Measurements from ENCODE around the gene DNMBP.
"Not testable (repeated sequence)": the region's sequence is repeated elsewhere in the genome, so short reads cannot be mapped to it uniquely, and the experiment has no call there.

DNMBP gene

DNA sequence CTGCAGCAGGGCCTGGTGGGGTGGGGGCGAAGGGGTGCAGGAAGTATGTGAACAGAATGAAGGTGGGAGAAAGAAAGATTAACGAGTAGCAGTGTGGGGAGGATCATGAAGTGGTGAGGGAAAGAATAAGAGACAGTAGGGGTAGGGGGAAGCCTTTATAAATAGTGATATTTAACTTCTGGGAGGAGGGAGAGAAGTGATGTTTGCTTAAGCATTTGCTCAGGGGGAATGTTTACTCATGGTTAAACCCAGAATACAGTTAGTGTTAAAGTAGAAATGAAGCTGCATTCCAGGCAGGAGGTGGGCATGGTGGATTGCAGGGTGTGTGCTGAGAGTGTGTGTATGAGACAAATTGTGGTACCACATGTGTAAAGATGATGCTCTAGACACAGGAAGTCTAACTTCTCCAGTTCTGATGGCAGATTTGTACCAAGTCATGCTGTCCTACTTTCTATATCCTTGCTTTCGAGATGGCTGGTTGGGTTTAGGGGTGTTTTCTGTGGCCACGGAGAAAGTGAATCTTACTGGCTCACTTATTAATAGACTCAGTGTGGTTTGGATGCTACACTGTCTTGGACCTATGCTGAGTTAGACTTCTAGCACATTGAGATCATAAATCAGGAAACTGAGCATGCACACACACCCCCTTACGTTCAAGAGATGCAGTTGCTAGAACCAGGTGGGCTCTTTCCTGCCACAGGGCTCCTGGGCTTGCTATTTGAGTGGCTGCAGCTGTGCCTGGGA is 10.6 kb upstream of the DNMBP start:
- no peak for DNase-seq (ENCODE audit: low read depth)

DNA sequence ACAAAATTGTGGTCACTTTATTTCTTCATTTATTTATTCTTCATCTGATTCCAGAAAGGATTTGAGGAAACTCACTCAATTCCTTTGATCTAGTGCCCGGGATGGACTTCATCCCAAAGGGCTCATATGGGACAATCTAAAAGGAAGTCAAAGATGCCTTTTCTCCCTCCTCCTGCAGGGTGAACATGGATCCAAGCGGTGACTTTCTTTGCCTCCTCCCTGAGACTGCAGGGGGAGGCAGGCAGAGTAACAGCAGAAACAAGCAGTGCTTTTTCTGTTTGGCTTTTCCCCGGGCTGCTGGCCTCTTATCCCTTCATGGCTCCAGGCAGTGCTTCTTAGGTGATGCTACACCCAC is 10.0 kb upstream of the DNMBP start:
- no peak for DNase-seq (ENCODE audit: low read depth)

DNA sequence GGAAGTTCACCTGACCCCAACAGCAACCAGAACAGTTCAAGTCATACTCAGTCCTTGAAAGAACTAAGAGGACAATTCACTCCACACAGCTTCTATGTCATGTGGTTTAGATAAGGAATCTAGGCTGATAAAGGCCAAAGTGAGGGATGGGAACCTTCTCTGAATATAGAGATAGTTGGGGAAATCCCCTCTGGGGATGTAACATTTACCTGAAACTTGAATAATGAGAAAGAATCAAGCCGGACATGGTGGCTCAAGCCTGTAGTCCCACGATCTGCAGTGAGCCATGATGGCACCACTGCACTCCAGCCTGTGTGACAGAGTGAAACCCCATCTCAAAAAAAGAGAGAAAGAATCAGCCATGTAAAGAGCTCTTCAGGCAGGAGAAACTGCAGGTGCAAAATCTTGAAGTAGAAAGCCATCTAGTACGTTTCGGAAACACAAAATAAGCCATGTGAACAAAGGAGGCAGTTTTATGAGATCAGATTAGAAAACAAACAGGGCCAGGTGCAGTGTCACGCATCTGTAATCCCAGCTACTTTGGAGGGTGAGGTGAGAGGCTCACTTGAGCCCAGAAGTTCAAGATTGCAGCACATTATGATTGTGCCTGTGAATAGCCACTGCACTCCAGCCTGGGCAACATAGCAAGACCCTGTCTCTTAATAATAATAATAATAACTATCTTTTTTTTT is 4.5 kb upstream of the DNMBP start:
- DNase-seq (ENCODE audit: low read depth): no peak

GRCh38 chr10:100013621-100014020 is 3.9 kb upstream of the DNMBP start:
- no peak for DNase-seq (ENCODE audit: low read depth)

- not testable (repeated sequence) for DNase-seq (ENCODE audit: low read depth)
These were observed 2.2 kb upstream of the DNMBP start for GRCh38 chr10:100011906-100012305.

DNA sequence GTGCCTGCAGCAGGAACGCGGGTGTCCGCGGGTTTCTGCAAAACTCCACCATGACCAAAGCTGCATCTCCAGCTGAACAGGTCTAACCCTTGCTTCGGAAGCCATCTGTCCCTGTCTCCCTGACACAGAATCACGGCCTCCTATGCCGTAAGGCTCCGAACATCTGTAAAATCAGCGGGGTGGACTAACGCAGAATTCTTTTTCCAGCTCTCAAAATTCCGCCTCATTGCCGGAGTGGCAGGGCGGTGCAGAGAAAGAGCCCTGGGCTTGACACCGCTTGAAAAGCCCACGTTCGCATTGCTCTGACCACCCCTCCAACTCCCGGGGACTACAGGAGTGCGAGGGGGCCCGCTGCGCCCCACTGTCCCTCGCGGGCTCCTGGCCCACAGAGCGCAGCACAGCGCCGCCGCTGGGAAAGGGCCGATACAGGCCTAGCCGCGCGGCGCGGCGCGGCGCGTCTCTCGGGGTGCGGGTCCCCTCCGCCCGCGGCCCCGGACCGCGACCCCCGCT is 409 bp downstream of the DNMBP start:
- no peak for DNase-seq (ENCODE audit: low read depth)

GRCh38 chr10:100008708-100009282 is 952 bp downstream of the DNMBP start:
- no peak for DNase-seq (ENCODE audit: low read depth)

DNA sequence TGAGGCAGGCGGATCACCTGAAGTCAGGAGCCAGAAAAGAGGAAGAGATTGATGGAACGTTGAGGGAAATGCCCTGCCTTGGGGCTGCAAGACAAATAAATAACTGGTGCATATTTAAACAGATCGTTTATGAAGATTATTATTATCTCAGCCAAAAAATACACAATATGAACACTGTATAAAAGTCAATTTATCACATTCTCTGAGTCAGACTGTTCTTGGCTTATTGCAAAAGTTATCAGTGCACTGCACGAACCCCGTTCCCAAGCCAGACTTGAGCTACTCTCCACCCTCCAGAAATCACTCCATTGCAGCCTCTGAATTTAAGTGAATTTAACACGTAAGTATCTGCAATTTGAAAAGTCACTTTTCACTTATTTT is 1.6 kb downstream of the DNMBP start:
- no peak for DNase-seq (ENCODE audit: low read depth)

DNA sequence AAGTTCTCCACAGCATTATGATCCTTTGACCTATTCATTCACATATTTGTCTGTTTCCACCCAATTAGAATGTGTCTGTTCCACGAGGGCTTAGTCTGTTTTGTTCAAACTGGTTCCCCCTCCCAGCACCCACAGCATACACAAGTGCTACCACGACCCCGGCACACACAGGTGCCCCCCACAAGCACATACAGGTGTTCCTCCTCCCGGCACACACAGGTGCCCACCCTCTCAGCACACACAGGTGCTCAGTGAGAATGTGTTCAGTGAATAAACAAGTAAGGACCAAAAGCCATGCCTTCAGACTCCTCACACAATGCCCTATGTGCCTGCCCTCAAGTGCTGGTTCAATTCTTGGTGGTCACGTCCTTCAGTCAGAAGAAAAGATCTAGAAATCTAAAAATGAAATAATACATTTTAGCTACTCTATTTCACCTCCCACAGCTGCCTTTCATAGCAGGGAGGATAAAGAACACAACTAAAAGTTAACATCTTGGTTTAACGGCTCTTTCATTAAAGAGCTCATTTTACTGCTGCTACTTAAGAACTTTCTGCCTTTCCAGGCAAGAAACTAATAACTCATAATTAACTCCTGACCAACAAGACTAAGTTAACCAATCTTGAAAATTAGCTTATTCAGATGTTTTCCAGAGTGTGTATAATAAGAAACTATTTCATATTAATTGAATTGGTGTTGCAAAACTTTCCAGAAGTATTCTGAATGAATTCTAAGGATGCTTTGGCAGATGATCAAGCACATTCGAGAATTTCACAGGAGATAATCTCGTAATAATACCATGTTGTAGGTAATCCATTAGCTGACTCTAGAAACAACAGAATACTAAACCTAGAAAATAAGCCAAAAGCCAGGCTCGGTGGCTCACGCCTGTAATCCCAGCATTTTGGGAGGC is 2.3 kb downstream of the DNMBP start:
- DNase-seq (ENCODE audit: low read depth): no peak

DNA sequence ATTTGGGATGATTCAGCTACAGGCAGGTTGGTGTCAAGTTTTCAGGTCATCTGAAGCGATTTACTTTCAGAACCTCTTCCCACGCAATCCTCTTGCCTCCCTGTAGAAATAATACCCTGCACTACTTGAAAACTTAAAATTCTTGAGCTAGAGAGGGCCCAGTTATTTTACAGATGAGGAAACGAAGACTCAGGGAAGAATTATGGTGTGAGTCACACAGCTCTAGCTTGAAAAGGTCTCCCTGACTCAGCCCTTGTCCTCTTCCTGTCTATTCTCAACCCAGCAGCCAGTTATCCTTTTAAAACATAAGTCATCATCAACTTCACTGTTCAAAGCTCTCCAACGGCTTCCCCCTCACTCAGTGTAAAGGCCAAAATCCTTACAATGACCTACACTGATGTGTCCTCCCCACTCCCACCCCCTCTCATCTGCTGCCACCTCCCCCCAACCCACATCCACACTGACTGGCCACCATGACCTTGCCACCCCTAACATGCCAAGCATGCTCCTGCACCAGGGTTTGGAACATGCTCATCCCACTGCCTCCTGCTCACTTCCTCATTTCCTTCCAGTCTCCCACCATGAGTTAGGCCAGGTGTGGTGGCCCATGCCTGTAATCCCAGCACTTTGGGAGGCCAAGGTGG is 3.4 kb downstream of the DNMBP start:
- no peak for DNase-seq (ENCODE audit: low read depth)

GRCh38 chr10:100004805-100005510 is 4.8 kb downstream of the DNMBP start:
- no peak for DNase-seq (ENCODE audit: low read depth)

GRCh38 chr10:100000109-100000644 is 9.6 kb downstream of the DNMBP start:
- no peak for DNase-seq (ENCODE audit: low read depth)

DNA sequence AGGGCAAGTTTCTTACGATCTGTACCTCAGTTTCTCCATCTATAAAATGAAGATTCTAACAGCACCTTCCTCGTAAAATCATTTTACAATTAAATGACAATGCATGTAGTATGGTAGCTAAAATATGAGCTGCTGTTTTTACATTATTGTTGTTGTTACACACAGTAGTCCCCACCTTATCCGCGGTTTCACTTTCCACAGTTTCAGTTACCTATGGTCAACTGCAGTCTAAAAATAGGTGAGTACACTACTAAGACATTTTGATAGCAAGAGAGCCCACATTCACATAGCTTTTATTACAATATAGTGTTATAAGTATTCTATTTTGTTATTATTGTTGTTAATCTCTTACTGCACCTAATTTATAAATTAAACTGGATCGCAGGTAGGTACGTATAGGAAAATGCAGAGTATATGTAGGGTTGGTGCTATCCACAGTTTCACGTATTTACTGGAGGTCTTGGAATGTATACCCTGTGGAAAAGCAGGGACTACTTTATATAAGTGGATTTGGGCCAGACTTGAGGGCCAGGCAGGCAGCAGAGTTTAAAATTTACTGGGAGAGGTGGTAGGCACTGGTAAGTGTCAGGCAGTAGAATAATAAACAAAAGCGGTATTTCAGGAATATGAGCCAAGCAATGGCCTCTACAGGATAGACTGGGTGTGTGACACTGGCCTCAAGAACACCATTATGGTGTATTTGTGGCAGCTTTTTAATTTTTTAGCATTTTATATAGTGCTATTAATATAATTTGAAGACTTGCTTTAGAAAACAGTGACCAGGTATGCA is 10.2 kb downstream of the DNMBP start:
- DNase-seq (ENCODE audit: low read depth): no peak

DNA sequence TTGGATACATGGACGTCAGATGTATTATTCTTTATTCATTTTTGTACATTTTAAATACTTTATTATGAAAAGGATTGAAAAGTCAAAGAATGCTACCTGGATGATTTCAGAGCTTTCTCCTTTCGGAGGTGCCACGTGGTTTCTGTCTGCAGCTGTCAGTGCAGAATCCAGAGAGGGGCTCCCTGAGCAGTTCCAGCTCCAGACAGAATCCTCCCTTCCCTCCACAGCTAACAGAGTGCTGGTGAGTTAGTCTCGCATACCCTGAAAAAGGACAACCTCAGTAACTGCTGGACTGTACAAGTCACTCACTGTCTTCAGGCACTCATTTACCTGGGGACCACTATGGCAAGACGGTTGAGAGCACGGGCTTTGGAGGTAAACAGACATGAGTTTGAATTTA is 10.9 kb downstream of the DNMBP start:
- DNase-seq (ENCODE audit: low read depth): no peak

DNA sequence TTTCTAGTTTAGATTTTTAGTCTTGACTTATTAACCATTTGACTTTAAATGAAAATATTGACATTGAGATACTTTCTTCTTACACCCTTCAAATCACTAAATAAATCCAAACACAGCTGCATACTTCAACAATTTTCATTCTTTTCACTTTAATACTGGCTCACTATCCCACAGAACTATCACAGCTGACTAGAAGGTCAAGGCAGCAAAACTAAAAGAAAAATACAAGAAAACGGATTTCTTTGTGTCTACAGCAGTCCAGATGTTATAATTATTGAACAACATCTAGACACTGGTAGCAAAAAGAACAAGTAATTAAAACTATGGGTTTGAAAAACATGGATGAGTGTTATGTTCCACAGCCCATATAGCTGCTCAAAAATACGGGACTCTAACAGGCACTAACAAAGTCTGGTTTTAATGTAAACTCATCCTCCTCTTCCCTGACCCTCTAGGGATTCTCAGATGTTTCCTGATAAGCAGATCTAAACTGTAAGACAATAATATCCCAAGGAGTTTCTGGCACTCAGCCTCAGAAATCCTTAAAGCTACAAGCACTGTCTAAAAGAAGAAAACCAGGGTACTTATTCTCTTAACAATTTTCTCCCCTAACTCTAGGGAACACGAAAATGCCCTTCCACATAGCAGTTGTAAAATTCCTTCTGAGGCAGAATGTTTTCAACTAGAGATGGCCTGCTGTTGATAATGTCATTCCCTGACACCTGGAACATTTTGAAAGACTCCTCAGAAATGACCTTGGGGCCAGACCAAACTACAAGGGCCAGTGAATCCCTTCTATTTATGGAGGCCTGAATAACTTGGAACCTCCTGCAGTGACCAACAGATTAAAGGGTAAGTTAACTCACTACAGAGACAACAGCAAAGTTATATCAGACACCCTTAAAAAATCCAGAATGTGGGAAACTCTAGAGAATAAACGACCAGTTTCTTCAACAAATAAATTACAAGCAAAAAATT is 12.8 kb downstream of the DNMBP start:
- no peak for DNase-seq (ENCODE audit: low read depth)

- no peak for DNase-seq (ENCODE audit: low read depth)
These were observed 14.0 kb downstream of the DNMBP start for GRCh38 chr10:99995713-99996112.

DNA sequence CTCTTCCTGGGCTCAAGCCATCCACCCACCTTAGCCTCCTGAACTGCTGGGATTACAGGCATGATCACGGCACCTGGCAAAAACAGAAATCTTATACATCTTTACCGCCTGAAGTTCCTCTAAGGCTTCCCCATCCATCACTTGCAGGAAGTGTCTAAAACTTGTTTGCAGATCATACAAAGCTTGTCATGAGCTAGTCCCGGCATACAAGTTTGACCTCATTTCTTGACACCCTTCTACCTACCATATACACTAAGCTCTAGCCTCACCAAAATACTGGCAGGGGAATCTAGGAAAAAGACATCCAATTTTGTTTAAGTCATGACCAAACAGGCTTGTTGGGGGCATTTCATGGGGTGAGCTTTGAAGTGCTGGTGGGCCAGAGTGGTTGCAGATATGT is 14.5 kb downstream of the DNMBP start:
- DNase-seq (ENCODE audit: low read depth): no peak

GRCh38 chr10:99994801-99995200 is 14.9 kb downstream of the DNMBP start:
- DNase-seq (ENCODE audit: low read depth): no peak
